HG03457 (cell line): ENCODE results near the gene COMMD10.

Experiments used
- ATAC-seq: cut with Tn5 transposase; IDR thresholded peaks from one replicate; pipeline ENCODE4 v1.9.1; 2021; ENCODE audit warnings: moderate number of reproducible peaks; ENCODE audit not compliant: unreplicated experiment

The COMMD10 gene

GRCh38 chr5:116209166-116209565 lies 124.3 kb downstream of the COMMD10 start:
- no peak for ATAC-seq

DNA sequence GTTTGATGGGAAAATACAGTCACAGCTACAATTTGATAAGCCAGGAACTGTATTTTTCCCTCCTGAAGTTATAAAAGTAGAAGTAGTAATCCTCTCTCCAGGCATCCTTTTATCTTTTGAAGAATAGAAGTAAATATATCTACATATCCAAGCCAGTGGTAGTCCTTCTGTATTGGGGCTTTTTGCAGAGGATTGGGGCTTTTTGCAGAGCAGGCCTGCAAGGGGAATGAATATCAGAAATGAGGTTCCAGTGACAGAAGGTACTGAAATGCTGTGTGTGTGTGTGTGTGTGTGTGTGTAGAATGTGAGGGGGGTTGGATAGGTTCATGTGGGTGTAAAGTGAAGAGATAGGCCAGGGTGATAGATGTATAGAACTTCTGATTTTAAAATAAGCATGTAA lies 127.4 kb downstream of the COMMD10 start:
- ATAC-seq = no peak

DNA sequence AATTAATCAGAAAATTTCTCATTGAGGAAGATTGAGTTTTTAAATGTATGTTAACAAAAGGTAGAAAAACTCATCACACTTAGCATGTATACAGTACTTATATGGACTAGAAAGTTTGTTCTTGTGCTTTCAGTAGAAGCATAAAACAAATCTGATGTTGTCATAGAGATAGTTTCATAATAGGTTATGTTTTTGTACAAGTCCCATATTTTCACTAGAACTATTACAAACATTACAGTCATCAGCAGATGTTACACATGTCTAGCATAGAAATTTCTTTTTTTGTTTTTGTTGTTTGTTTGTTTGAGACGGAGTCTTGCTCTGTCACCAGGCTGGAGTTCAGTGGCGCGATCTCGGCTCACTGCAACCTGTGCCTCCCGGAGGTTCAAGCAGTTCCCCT lies 131.4 kb downstream of the COMMD10 start:
- no peak for ATAC-seq

DNA sequence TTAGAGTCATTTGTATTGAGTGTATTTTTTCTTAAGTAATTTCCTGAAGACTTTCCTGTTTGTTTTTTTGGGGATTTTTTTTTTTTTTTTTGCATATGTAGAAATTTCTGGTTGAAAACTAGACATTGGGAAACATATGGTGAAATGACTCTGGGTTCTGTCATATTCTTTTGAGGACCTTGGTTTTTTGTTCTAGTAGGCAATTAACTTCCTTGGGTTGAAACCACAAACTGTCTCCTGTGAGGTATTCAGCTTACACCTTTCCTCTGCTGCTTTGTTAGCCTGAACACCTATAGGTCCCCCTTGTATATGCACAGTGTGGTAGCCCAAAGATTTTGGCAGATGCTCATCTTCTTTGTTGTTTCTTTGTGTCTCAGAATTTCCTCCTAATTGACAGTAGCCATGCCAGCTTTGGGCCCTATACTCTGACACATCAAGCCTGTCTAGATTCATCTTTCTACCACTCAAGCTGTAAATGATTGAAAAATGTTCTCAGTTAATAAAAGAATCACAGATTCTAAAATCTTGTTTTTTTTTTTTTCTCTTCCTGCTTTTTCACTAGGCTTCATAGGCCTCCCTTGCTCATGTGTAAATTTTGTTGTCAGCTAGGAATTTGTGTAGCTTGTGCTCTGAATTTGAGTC lies 140.6 kb downstream of the COMMD10 start:
- no peak for ATAC-seq

GRCh38 chr5:116229131-116229689 lies 144.4 kb downstream of the COMMD10 start:
- no peak for ATAC-seq

- ATAC-seq = no peak
Observed at GRCh38 chr5:116231288-116231687, 146.5 kb downstream of the COMMD10 start.

- ATAC-seq = no peak
Observed at GRCh38 chr5:116234681-116235080, 149.9 kb downstream of the COMMD10 start.

DNA sequence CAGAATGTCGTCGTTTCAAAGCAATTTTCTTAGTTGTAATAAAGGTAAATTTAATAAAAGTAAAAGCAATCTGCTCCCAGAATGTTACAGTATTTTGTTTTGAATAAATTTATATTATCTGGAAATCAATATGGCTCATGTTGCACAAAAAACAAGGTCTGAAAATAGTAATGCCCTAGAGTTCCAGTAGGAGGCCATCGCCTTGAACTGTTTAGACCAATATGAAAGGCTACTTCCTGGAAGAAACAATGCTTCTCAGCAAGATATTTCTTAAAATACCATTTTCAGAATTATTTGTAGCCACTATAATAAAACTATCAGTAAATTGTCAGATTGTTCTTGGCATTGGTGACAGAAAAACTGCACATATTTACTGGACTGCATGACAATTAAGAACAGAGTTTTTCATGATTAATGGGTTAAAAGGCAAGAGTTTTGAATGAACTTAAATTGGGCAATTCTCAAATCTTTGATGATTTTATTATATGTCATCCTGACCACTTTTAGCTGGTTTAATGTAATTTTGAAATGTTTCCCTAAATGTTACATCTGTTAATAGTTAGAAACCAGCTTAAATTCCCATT lies 153.2 kb downstream of the COMMD10 start:
- no peak for ATAC-seq

GRCh38 chr5:116242343-116242742 lies 157.5 kb downstream of the COMMD10 start:
- ATAC-seq = no peak

DNA sequence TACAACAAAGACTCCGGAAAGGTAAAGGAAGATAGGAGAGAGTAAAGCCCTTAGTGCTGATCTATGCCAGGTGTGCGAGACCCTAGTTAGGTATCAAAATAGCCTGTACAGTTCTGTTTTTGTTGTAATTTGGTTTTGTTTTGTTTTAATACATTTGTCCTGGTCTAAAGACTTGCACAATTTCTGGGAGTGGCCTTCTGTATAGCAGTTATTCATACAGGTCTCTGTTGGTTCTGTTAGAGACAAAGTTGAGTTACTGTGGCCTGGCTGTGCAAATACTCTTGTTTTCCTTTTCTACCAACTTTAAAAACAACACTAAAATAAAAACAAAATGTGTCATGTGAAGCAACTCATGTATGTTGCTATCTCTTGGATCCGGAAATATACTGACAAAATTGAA lies 163.6 kb downstream of the COMMD10 start:
- ATAC-seq = no peak

DNA sequence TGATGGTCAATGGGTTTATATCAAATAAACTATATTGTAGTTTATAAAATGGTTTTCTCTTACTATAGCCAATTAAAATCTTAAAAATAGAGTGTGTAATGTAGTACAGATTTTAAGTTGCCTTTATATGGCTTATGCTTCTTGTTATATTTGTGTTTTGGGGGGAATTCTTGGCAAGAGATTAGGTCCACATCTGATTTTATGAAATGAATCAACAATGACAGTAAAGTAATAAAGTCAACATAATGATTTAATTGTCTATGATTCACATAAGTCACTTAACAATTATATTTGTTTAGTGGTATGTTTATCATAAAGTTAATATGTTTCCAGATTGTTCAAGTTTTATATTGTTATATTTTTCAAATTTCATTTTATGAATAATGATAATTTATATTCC lies 164.8 kb downstream of the COMMD10 start:
- no peak for ATAC-seq

DNA sequence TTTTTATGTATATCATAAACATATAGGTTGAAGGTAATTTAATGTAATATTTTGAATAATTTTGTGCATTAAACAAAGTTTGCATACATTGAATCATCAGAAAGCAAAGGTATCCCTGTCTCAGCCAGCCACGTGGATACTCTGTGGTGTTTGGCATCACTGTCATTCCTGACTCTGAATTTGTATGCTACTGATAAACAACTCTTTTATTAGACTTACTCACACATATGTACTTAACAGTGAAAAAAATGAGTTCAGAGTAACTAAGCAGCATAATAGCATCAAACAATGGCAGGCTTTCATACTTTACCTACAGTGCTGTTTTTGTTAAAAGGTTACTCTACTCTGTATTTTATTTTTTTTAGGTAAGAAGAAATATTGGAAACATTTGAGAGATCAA lies 171.9 kb downstream of the COMMD10 start:
- no peak for ATAC-seq

GRCh38 chr5:116265471-116265870 lies 180.6 kb downstream of the COMMD10 start:
- no peak for ATAC-seq

DNA sequence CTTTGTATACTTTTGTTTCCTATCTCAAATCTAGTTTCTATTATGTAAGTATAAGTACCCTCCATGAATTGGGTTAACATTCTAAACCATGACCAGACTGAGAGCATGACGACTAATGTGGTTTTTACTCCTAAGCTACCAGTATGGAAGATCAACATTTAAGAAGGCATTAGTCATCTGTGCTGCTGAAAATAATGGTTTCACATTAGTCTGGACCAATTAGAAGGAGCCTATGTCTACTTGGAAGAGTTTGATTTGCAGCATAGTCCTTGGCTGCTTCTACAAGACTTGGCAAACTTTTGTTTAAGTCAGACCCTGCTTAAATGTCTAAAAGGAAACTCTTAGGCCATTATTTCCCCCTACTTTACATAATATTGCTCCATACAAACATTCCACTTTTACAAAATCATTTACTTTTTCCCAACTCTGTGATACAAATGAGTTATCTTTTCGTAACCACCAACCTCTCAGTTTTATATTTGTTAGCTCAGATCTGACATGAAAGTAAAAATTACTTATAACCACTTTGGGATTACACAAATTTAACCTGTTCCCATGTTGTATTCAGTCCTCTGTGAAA lies 186.7 kb downstream of the COMMD10 start:
- no peak for ATAC-seq

- no peak for ATAC-seq
Observed at GRCh38 chr5:116272281-116272941, 187.6 kb downstream of the COMMD10 start.

GRCh38 chr5:116273448-116274242 lies 188.8 kb downstream of the COMMD10 start:
- ATAC-seq = peak; percentile 98

- no peak for ATAC-seq
Observed at GRCh38 chr5:116274251-116274650, 189.4 kb downstream of the COMMD10 start.

DNA sequence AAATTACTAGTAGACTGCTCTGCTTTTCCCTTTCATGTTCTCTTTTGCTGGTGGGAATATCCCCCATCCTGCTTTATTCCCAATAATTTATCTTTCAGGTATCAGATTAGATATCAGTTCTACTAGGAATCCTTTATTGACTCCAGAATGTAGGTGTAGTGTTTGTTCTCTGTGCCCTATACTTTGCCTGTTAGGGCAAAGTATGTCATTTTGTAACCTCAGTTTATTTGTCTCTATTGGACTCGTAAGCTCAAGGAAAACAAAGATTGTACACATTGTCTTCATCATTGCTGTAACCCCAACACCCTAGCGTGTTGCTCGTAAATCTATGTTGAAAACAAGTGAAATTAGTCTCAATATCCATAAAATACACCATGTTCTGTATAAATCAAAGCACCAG lies 190.5 kb downstream of the COMMD10 start:
- no peak for ATAC-seq

DNA sequence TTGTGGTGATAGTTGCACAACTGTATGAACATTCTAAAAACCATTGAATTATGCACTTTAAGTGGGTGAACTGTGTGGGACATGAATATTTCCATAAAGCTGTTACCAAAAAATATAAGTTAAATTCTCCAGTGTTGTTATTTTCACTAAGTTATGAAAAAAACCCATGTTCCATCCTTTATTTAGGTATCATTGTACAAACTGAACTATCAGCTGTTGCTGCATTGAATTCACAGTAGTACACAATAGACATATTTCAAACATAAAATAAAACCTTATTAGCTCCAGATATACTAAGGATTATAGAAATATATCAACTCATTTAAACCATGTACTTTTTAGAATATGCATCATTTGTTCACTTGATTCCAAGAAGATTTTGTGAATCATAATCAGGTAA lies 192.1 kb downstream of the COMMD10 start:
- ATAC-seq = no peak

DNA sequence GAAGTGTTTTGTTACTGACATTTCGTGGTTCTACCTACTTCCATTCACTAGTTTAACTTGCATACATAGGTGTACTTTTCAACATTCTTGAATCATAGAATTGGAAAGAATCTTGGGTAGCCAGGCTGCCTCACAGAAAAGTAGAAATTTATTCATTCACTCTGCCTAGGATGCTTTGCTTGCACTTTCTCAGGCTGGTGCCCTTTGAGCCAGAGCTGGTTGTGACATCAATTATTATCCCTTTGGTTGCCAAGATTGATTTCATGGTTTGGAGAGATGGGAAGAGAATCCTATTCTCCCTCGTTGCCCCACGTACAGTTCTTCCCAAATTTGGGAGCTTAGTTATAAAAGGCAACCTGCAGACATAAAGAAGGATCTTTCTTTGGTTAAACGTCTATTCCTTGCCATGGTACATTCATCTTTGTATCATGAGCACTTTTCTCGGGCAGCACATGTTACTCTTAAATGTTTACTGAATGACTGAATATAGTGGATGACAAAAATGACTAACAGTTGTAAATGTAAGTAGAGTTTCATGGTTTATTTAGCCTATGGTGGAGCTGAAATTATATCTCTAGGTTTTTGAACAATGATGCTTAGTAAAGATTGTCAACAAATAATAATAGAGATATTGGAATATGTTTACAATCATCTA lies 195.5 kb downstream of the COMMD10 start:
- ATAC-seq = no peak

DNA sequence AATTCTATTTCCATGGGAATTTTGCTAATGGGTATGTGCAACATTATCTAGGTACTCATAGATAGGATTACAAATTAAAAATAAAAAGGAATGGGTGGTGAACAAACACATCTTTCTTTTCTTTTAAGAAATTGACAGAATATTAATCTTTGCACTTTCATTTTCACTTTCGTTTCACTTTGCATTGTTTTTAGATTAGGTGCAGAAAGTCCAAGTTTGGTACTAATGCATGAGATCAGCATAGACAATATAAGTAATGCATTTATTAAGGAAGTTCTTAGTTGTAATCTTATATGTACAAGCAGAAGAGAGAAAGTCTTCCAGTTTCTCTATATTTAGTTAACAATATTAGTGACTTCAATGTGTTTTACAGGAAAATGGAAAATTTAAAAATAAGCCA lies 196.5 kb downstream of the COMMD10 start:
- no peak for ATAC-seq
